Stimulated activated CD8-positive, alpha-beta memory T cell treated with anti-CD3 and anti-CD28 coated beads, Interleukin-2, amount 100 ng/mL, for 48 hours (primary cell): ENCODE data around the gene EFTUD2.
"Not testable (repeated sequence)": the region's sequence is repeated elsewhere in the genome, so short reads cannot be mapped to it uniquely, and the experiment has no call there.

Source experiments
- DNase-seq, 2 donors: peaks; one replicate each; pipeline ENCODE4 v3.0.0-alpha.2; 2020; ENCODE audit warnings: low read depth in 2 of 2

The EFTUD2 gene

GRCh38 chr17:44808656-44809388 is 90.4 kb downstream of the EFTUD2 start:
- DNase-seq = not testable (repeated sequence)

- DNase-seq = no peak
Measured at GRCh38 chr17:44808156-44808555, 91.1 kb downstream of the EFTUD2 start.

- DNase-seq = no peak
Measured at GRCh38 chr17:44807817-44808155, 91.5 kb downstream of the EFTUD2 start.

GRCh38 chr17:44807093-44807816 is 92.0 kb downstream of the EFTUD2 start:
- DNase-seq = no peak

GRCh38 chr17:44804302-44805089 is 94.7 kb downstream of the EFTUD2 start:
- no peak for DNase-seq

- DNase-seq = no peak
Measured at GRCh38 chr17:44801880-44802279, 97.4 kb downstream of the EFTUD2 start.
